Medulla oblongata (tissue), 1 donor: Measurements from ENCODE around the gene COA8.

Experiments
- DNase-seq: peaks from one replicate; pipeline ENCODE4 v3.0.0-alpha.2; 2015; ENCODE audit errors: extremely low spot score

Gene COA8

DNA sequence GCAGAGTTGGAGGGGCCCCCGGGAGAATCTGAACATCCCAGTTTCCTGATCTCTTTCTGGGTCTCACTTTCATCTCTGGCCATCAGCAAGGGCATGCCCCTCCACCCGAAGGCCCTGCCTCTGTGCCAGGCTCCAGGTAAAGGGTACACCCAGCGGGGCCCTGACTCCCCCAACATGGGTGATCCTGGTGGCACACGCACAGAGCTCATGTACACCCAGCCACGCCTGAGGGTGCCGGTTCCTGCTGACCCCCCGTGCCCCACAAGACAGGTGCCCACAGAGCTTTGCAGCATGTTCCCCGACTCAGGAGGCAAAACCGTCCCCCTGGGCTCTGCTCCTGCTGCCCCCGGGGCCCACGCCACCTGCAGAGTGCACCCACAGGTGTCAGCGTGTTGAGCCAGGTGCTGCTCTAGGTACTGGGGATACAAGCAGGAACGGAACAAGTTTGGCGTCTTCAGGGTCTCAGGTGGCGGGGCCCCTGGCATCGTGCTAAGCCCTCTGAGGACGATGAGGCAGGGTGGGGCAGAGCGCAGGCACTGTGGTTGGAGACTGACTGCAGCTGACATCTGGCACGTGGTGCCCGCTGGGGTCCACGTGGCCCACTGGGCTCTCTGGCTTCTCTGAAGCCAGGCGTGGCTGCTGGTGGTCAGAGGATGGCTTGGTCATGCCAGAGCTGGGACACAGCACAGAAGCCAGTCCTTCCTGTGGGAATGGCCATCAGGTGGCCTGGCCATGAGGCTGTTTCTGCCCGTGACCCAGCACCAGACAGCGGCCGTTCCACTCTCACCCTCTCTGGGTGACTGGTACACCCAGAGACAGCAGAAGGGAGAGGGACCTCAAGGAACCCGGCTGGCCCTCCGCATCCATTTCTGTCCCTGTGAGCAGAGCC is 14.1 kb upstream of the COA8 start:
- peak; percentile 70 for DNase-seq

GRCh38 chr14:103549361-103550311 is 13.1 kb upstream of the COA8 start:
- DNase-seq, result peak; percentile 93

DNA sequence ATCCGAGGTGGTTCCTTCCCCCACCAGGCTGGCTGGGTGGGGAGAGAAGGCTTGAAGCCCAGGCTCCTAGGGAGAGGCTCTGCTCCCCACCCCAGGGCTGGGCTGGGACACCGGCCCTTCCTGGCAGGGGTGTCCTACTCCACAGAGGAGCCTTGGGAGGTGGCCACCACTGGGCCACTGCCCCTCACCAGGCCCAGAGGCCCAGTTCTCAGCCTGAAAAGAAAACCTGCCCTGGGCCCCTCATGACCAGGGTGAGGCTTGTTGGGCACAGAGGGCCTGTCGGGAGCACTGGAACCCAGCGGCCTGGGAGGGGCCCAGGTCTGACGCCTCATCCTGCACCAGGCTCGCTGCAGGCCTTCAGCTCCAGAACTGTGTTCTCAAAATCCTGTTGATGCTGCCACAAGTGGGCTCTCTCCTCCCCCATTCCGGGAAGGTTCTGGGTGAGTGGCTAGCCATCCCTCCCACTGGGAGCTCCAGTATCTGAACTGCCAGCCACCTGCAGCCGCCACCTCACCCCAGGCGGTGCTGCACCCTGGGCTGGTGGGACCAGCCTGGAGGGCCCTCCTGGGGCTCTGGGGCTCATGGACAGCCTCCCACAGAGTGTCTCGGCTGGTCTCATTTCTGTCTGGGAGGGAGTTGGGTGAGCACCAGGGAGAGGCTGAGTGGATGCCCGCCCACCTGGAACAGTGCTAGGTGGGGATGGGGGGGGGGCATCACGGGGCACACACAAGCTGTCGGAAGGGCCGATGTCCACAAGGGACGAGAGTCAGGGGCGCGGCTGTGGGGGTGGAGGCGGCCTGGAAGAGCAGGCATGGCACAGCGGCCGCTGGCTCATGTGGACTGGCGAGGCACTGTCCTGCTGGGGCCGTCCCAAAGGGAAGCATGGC is 12.1 kb upstream of the COA8 start:
- peak; percentile 57 for DNase-seq

DNA sequence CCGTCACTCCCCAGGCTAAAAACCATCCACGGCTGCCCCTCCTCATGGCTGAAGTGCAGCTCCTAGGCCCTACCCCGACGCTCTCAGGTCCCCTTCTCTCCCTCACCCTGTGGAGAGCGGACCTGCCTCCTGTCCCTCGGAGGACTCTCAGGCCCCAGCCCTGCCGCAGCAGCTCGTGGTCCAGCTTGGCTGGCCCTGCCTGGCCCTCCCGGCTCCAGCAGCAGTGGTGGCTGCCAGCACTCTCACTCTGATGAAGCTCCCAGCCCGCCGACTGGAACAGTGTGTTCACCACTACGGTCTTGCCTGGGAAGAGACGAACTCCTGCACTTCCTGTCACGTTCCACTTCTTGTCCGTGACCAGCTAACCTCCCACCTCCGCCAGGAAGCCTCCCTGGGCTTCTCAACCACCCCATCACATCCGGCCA is 11.4 kb upstream of the COA8 start:
- peak; percentile 70 for DNase-seq

- peak; percentile 47 for DNase-seq
These were observed 10.5 kb upstream of the COA8 start for GRCh38 chr14:103552011-103552845.

GRCh38 chr14:103552846-103553210 is 9.9 kb upstream of the COA8 start:
- no peak for DNase-seq

- no peak for DNase-seq
These were observed 7.0 kb upstream of the COA8 start for GRCh38 chr14:103555559-103556337.

GRCh38 chr14:103556946-103557758 is 5.6 kb upstream of the COA8 start:
- DNase-seq, result no peak

DNA sequence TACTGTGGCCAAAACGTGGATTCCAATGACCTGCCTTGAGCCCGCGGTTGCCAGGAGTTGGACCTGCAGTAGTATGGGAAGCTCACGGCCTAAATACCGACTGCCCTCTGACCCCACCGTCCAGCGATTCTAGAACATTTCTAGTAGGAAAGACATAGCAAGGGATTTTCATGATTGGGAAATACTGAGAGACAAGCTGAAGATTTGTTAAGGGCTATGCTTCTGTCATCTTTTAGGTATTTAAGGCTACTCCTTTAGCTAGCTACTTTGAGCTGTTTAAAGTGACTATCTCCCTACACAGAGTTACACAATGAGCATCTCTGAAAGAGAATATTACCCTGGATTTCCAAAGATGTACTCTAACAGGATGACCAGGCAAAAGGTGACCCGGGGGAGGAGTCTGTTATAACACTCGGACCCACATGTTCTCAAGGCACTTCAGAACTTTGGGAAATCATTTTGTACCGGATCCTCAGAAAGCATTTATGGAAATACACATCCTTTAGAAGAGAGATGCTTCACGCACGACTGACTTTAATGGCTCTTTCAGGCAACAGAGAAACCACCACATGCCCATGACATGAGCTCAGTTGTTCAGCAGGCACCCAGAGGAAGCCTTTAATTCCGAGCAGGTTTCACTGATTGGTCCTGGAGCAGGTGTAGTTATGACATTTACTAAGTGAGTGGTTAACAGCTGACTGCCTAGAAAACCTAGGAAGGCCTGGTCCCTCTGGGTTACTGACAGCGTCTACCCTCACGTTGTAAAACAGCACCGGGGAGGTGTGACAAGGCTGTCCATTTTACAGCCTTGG is 4.5 kb upstream of the COA8 start:
- DNase-seq, result no peak

GRCh38 chr14:103559766-103560165 is 3.0 kb upstream of the COA8 start:
- no peak for DNase-seq

DNA sequence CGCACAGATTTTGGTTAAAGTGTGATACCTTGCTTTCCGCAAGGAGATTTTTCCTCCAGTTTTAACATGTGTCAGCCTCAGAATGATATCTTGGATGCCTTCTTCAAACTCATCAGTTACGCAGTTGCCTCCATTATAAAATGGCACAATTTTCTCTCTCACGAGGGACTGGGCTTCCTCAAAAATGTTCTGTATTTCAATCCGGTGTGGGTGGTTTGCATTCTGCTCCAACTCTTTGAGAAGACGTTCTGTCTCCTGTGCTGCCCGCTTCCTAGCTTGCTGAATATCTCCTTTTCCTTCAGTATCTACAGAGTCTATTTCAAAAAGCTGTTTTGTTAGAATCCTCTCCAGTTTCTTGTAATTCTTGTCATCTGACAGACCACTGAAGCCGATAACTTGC is 2.1 kb upstream of the COA8 start:
- DNase-seq, result no peak

DNA sequence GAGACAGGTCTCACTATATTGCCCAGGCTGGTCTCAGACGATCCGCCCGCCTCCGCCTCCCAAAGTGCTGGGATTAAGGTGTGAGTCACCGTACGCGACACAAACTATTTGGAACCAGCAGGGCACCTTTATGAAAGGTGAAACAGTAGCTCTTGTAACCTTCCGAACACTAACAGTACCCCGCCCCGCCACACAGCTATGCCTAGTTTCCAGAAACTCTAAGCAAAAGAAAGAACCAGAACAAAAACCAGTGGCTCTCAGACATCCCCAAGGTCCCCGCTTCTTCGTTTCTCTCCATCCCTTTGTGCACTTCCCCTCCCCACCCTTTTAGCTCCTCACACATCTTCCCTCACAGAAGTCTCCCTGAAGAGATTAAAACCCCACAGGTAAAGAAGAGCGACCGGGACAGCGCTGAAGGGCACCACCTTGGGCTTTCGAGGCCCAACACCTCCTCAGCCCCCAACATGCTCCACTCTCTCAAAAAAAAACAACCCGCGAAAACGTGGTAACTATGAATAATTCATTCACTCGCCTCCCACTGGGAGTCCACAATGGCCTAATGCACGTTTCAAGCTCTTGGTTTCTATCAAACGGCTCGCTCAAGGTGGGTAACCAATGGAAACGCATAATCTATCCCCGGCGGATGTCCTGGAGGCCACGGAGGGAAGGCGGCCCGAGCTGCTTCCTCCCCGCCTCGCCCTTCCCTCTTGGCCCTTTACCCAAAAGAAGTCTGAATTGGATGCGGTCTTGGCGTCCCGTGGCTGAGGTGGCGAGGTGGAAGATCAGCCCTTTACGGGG is 1.2 kb upstream of the COA8 start:
- DNase-seq, result no peak

- no peak for DNase-seq
These were observed 656 bp upstream of the COA8 start for GRCh38 chr14:103562179-103562428.

- DNase-seq, result no peak
These were observed 463 bp downstream of the COA8 start for GRCh38 chr14:103563226-103563620.

- DNase-seq, result no peak
These were observed 1.2 kb downstream of the COA8 start for GRCh38 chr14:103563844-103564505.

DNA sequence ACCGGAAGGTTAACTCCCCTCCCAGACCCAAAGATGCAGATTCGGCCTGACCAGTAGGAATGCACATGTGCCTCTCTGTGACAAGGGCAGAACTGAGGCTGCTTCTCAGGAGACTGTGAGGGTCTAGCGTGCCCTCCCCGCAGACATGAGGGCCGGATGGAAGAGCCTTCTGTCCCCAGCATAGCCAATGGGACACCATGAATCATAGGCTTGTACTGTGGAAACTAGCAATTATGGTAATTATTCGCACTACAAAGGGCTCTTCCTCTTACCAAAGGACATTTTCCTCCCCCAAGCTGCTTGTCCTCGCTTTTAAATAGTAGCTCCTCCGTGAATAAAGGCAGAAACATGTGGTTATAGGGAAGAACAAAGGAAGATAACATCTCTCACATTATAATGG is 6.2 kb downstream of the COA8 start:
- no peak for DNase-seq

DNA sequence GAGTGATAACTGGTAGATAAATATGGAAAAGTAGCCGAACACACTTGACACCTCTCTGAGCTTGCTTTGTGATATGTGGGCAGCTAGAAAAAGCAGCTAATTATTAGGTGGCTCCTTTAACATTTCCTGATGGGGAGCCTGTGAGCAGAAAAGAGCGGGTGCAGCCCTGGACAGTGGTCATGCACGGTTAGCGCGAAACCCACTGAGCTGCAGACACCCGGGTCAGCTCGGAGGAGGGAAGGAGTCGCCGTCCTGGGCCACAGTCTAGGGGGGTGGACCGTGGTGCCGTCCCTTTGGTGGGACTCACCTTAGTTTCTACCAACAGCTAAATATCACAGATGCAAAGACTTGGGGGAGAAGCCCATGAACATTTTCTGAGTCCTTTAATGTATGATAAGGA is 6.6 kb downstream of the COA8 start:
- DNase-seq, result no peak
